ENCODE measurements around the gene PCIF1. TPM values are rescaled to one million over a fixed set of nuclear protein-coding genes. Genes with fewer than 3 reads are reported as not detected.

PCIF1 gene
- total RNA-seq, 1 donor from 2014 or later: 37.8 TPM

GRCh38 chr20:45937765-45938164, 3.3 kb downstream of the PCIF1 start:
- no peak for DNase-seq (ENCODE audit: low spot score, unreplicated experiment)
- peaks cover 11% of the 10 kb centered on the region for H3K4me1 Mint-ChIP-seq (ENCODE audit: low read depth)
- peaks cover 14% of the 10 kb centered on the region for H3K36me3 Mint-ChIP-seq (ENCODE audit: insufficient read depth)
- TF ChIP-seq, protein P1, sequence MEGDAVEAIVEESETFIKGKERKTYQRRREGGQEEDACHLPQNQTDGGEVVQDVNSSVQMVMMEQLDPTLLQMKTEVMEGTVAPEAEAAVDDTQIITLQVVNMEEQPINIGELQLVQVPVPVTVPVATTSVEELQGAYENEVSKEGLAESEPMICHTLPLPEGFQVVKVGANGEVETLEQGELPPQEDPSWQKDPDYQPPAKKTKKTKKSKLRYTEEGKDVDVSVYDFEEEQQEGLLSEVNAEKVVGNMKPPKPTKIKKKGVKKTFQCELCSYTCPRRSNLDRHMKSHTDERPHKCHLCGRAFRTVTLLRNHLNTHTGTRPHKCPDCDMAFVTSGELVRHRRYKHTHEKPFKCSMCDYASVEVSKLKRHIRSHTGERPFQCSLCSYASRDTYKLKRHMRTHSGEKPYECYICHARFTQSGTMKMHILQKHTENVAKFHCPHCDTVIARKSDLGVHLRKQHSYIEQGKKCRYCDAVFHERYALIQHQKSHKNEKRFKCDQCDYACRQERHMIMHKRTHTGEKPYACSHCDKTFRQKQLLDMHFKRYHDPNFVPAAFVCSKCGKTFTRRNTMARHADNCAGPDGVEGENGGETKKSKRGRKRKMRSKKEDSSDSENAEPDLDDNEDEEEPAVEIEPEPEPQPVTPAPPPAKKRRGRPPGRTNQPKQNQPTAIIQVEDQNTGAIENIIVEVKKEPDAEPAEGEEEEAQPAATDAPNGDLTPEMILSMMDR (IDR thresholded peaks at IDR 0.05; ENCODE audit: unreplicated experiment): no peak
- no peaks in the 10 kb centered on the region for H3K9me3 Mint-ChIP-seq (ENCODE audit: low read depth)
- H3K27me3 Mint-ChIP-seq: no peaks in the 10 kb centered on the region
- peak overlapping the region; percentile 55 for H3K4me3 Mint-ChIP-seq (ENCODE audit: low read depth)
- H3K27ac Mint-ChIP-seq: no peak overlapping the region

- peaks cover 5% of the 10 kb centered on the region for H3K4me1 Mint-ChIP-seq (ENCODE audit: low read depth)
- no peak overlapping the region for H3K4me3 Mint-ChIP-seq (ENCODE audit: low read depth)
- TF ChIP-seq, protein P1 (IDR thresholded peaks at IDR 0.05; ENCODE audit: unreplicated experiment): no peak
- H3K36me3 Mint-ChIP-seq (ENCODE audit: insufficient read depth): peaks cover 14% of the 10 kb centered on the region
- H3K9me3 Mint-ChIP-seq (ENCODE audit: low read depth): no peaks in the 10 kb centered on the region
- no peaks in the 10 kb centered on the region for H3K27me3 Mint-ChIP-seq
- DNase-seq (ENCODE audit: low spot score, unreplicated experiment): no peak
- no peak overlapping the region for H3K27ac Mint-ChIP-seq
These were observed 4.4 kb downstream of the PCIF1 start for GRCh38 chr20:45938727-45939438.

- Mint-ChIP-seq H3K4me1 (ENCODE audit: low read depth) (peaks cover 5% of the 10 kb centered on the region), H3K36me3 (ENCODE audit: insufficient read depth) (peaks cover 20% of the 10 kb centered on the region), H3K27me3 (no peaks in the 10 kb centered on the region), H3K9me3 (ENCODE audit: low read depth) (no peaks in the 10 kb centered on the region), H3K27ac (no peak overlapping the region), H3K4me3 (ENCODE audit: low read depth) (no peak overlapping the region)
- TF ChIP-seq, protein P1 (IDR thresholded peaks at IDR 0.05; ENCODE audit: unreplicated experiment): no peak
- DNase-seq (ENCODE audit: low spot score, unreplicated experiment): no peak
These were observed 5.6 kb downstream of the PCIF1 start for GRCh38 chr20:45940053-45940452.

- TF ChIP-seq, protein P1 (IDR thresholded peaks at IDR 0.05; ENCODE audit: unreplicated experiment): no peak
- Mint-ChIP-seq H3K4me1 (ENCODE audit: low read depth) (peaks cover 3% of the 10 kb centered on the region), H3K36me3 (ENCODE audit: insufficient read depth) (peaks cover 21% of the 10 kb centered on the region), H3K27ac (no peak overlapping the region), H3K4me3 (ENCODE audit: low read depth) (no peak overlapping the region), H3K9me3 (ENCODE audit: low read depth) (no peaks in the 10 kb centered on the region), H3K27me3 (no peaks in the 10 kb centered on the region)
- DNase-seq (ENCODE audit: low spot score, unreplicated experiment): no peak
These were observed 6.0 kb downstream of the PCIF1 start for GRCh38 chr20:45940469-45940868.

GRCh38 chr20:45943613-45944012, 9.1 kb downstream of the PCIF1 start:
- no peaks in the 10 kb centered on the region for H3K4me1 Mint-ChIP-seq (ENCODE audit: low read depth)
- TF ChIP-seq, protein P1 (IDR thresholded peaks at IDR 0.05; ENCODE audit: unreplicated experiment): no peak
- H3K9me3 Mint-ChIP-seq (ENCODE audit: low read depth): no peaks in the 10 kb centered on the region
- H3K4me3 Mint-ChIP-seq (ENCODE audit: low read depth): no peak overlapping the region
- no peak overlapping the region for H3K27ac Mint-ChIP-seq
- no peaks in the 10 kb centered on the region for H3K27me3 Mint-ChIP-seq
- no peak for DNase-seq (ENCODE audit: low spot score, unreplicated experiment)
- peaks cover 14% of the 10 kb centered on the region for H3K36me3 Mint-ChIP-seq (ENCODE audit: insufficient read depth)
